ENCODE results near the gene PTAFR.

Gene PTAFR

GRCh38 chr1:28113242-28113572 lies 63.3 kb downstream of the PTAFR start:
- ATAC-seq (ENCODE audit: insufficient read depth, low read depth) (peak; percentile 47; the same call in 1 of the 3 replicates), DNase-seq (no peak)
- H3K4me1 ChIP-seq (ENCODE audit: insufficient read depth, low read length) = peaks cover 12% of the 10 kb centered on the region
- no peak overlapping the region for H3K4me3 ChIP-seq (ENCODE audit: low read depth in 1 of 2, low read length in 2 of 2)
- no peaks in the 10 kb centered on the region for H3K9me3 ChIP-seq (ENCODE audit: insufficient read depth, low read length, severe bottlenecking)
- H3K79me2 ChIP-seq (ENCODE audit: insufficient read depth, low read length) = no peaks in the 10 kb centered on the region
- H3K36me3 ChIP-seq (ENCODE audit: insufficient read depth, low read length) = no peaks in the 10 kb centered on the region
- H3K4me2 ChIP-seq (ENCODE audit: insufficient read depth, low read length) = no peak overlapping the region
- TF ChIP-seq CTCF (IDR thresholded peaks at IDR 0.05; ENCODE audit: borderline replicate concordance, extremely low read depth, low read length, poor library complexity, severe bottlenecking) (no peak), EZH2 (IDR thresholded peaks at IDR 0.05; ENCODE audit: borderline replicate concordance, low read depth, low read length, severe bottlenecking) (no peak)
- H3K9ac ChIP-seq (ENCODE audit: low read depth, low read length) = no peak overlapping the region
- H3K27ac ChIP-seq (ENCODE audit: low read length) = no peak overlapping the region
- no peaks in the 10 kb centered on the region for H3K27me3 ChIP-seq (ENCODE audit: insufficient read depth, low read length, poor library complexity)
- H4K20me1 ChIP-seq (ENCODE audit: insufficient read depth, low read length) = no peaks in the 10 kb centered on the region
- no peak overlapping the region for H2AFZ ChIP-seq (ENCODE audit: low read depth, low read length)

DNA sequence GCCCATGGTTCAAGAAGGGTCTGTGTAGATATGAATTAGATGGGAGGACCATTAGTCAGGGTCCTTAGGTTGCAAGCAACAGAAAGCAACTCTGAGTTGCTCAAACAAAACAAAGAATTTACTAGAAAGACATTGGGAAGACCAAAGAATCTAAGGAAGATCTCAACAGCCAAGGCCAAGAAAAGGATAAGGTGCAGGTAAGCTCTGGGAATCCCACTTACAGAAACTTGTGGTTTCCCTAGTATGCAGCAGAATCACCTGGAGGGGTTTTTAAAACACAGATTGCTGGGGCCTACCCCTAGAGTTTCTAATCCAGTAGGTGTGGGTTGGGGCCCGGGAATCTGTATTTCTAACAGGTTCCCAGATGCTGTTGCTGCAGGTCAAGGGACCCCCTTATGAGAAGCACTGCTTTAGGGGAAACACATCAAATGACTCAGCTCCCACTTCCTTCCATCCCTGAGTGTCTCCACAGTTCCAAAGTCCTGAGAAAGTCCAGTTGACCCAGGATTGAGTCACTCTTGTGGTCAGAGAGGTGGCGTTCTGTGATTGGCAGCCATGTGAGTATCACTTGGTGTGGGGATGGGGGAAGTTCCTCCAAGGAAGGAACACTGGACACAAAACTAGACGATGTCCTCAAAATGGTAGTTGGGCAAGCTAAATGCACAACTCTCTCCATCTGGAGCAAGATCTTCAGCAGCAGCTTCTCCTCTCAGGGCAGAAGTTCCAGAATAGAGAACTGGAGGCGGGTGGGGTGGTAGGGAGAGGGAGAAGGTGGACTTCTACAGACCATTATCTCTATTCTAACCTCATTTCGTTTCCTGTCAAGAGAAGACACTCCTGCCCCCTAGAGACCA lies 63.9 kb downstream of the PTAFR start:
- no peaks in the 10 kb centered on the region for H3K27me3 ChIP-seq (ENCODE audit: insufficient read depth, low read length, poor library complexity)
- H3K9me3 ChIP-seq (ENCODE audit: insufficient read depth, low read length, severe bottlenecking) = no peaks in the 10 kb centered on the region
- H3K27ac ChIP-seq (ENCODE audit: low read length) = no peak overlapping the region
- H4K20me1 ChIP-seq (ENCODE audit: insufficient read depth, low read length) = no peaks in the 10 kb centered on the region
- DNase-seq (no peak), ATAC-seq (ENCODE audit: insufficient read depth, low read depth) (no peak; the same call in 2 of the 3 replicates)
- peaks cover 12% of the 10 kb centered on the region for H3K4me1 ChIP-seq (ENCODE audit: insufficient read depth, low read length)
- H3K9ac ChIP-seq (ENCODE audit: low read depth, low read length) = no peak overlapping the region
- no peak overlapping the region for H2AFZ ChIP-seq (ENCODE audit: low read depth, low read length)
- TF ChIP-seq CTCF (IDR thresholded peaks at IDR 0.05; ENCODE audit: borderline replicate concordance, extremely low read depth, low read length, poor library complexity, severe bottlenecking) (peak; percentile 56), EZH2 (IDR thresholded peaks at IDR 0.05; ENCODE audit: borderline replicate concordance, low read depth, low read length, severe bottlenecking) (no peak)
- no peaks in the 10 kb centered on the region for H3K36me3 ChIP-seq (ENCODE audit: insufficient read depth, low read length)
- H3K4me2 ChIP-seq (ENCODE audit: insufficient read depth, low read length) = no peak overlapping the region
- no peak overlapping the region for H3K4me3 ChIP-seq (ENCODE audit: low read depth in 1 of 2, low read length in 2 of 2)
- H3K79me2 ChIP-seq (ENCODE audit: insufficient read depth, low read length) = no peaks in the 10 kb centered on the region

DNA sequence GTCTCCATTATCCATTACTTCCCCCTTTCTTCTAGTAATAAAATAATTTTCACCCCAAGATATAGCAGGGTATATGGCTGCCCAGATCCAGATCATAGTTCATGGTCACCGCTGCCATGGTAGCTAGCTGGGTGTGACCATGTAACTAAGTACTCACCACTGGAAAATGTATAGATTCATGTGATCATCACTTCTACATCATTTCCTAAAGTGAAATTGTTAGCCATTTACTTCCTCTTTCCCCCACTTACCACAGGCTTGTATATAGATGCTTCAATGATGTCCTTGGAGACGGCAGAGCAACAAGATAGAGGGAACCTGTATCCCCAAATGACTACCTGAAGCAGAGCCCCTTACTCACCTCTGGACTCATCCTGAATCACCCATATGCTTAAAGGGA lies 65.3 kb downstream of the PTAFR start:
- Histone ChIP-seq H3K27ac (ENCODE audit: low read length) (no peak overlapping the region), H3K36me3 (ENCODE audit: insufficient read depth, low read length) (no peaks in the 10 kb centered on the region), H3K4me3 (ENCODE audit: low read depth in 1 of 2, low read length in 2 of 2) (no peak overlapping the region), H2AFZ (ENCODE audit: low read depth, low read length) (no peak overlapping the region), H3K9me3 (ENCODE audit: insufficient read depth, low read length, severe bottlenecking) (no peaks in the 10 kb centered on the region), H3K79me2 (ENCODE audit: insufficient read depth, low read length) (no peaks in the 10 kb centered on the region), H3K4me1 (ENCODE audit: insufficient read depth, low read length) (peaks cover 12% of the 10 kb centered on the region), H4K20me1 (ENCODE audit: insufficient read depth, low read length) (no peaks in the 10 kb centered on the region), H3K4me2 (ENCODE audit: insufficient read depth, low read length) (no peak overlapping the region), H3K9ac (ENCODE audit: low read depth, low read length) (no peak overlapping the region), H3K27me3 (ENCODE audit: insufficient read depth, low read length, poor library complexity) (no peaks in the 10 kb centered on the region)
- ATAC-seq (ENCODE audit: insufficient read depth, low read depth) = no peak
- DNase-seq = no peak
- TF ChIP-seq EZH2 (IDR thresholded peaks at IDR 0.05; ENCODE audit: borderline replicate concordance, low read depth, low read length, severe bottlenecking) (no peak), CTCF (IDR thresholded peaks at IDR 0.05; ENCODE audit: borderline replicate concordance, extremely low read depth, low read length, poor library complexity, severe bottlenecking) (no peak)

All from DND-41 (cell line).